SHP77 treated with DMSO at 0.1 percent for 48 hours (cell line): Measurements from ENCODE around the gene HOXC13.

Experiments used
- DNase-seq: peaks from one replicate; lab custom pipeline; 2025; lab: John Stamatoyannopoulos, UW

HOXC13 gene

GRCh38 chr12:53955036-53955775 lies 16.6 kb downstream of the HOXC13 start:
- DNase-seq: no peak

- DNase-seq: no peak
Measured at GRCh38 chr12:53955776-53956250, 17.2 kb downstream of the HOXC13 start.

DNA sequence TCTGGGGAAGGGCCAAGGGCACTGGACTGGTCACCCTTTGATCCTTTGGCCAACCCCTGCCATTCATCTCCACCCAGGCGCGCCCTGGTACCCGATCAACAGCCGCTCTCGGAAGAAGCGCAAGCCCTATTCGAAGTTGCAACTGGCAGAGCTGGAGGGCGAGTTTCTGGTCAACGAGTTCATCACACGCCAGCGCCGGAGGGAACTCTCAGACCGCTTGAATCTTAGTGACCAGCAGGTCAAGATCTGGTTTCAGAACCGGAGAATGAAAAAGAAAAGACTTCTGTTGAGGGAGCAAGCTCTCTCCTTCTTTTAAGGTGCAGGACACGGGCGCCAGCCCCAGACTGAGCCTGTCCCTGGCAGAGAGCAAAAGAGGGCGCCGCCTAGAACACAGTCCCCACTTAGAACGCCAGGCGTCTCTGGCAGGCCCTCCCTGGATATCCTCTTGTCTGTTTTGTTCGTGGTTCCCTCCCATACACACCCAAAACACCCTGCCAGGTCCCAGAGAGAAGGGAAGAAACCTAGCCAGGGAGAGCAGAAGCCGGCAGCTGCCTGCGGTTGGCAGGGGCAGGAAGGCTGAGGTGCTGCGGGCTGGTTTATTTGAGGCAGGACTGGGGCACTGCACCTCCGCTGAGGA lies 17.7 kb downstream of the HOXC13 start:
- DNase-seq: no peak

GRCh38 chr12:53956914-53957536 lies 18.4 kb downstream of the HOXC13 start:
- DNase-seq: no peak

GRCh38 chr12:53958128-53958527 lies 19.5 kb downstream of the HOXC13 start:
- no peak for DNase-seq

- no peak for DNase-seq
Measured at GRCh38 chr12:53959314-53959713, 20.7 kb downstream of the HOXC13 start.

- no peak for DNase-seq
Measured at GRCh38 chr12:53960187-53961024, 21.8 kb downstream of the HOXC13 start.

DNA sequence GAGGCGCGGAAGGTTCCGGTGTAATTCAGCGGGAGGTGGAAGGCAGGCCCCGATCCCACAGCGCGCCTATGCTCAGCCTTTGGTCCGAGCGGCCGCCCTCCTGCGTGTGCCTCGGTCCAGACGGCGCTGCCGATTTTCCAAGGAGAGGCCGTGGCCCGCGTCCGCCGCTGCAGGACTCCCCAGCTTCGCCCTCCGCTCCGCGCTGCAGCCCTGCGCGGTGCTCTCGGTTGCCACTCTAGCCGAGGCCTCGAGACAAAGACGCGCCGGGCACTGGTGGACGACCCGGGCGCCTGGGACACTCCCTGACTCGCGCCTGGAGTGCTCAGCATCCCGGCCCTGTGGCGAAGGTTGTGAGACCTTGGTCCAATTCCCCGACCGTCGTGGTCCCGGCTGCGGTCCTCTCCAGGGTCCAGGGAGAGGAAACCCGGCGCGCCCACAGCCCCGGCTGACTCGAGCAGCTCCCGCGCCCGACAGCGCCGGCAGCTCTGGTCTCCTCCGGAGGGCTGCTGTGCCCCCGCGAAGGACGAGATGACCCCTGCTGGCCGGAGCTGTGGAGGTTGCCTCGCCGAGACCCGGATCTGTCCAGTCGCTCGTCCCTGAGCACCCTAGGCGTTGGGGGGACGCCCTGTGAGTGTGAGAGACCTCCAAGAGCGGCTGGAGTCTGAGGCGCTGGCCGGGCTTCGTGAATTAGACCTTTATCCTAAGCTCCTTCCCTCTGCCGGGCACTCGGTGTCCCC lies 22.6 kb downstream of the HOXC13 start:
- no peak for DNase-seq

GRCh38 chr12:53963005-53963404 lies 24.4 kb downstream of the HOXC13 start:
- DNase-seq: no peak

GRCh38 chr12:53963434-53964314 lies 25.0 kb downstream of the HOXC13 start:
- no peak for DNase-seq

- DNase-seq: no peak
Measured at GRCh38 chr12:53964315-53964713, 25.7 kb downstream of the HOXC13 start.

DNA sequence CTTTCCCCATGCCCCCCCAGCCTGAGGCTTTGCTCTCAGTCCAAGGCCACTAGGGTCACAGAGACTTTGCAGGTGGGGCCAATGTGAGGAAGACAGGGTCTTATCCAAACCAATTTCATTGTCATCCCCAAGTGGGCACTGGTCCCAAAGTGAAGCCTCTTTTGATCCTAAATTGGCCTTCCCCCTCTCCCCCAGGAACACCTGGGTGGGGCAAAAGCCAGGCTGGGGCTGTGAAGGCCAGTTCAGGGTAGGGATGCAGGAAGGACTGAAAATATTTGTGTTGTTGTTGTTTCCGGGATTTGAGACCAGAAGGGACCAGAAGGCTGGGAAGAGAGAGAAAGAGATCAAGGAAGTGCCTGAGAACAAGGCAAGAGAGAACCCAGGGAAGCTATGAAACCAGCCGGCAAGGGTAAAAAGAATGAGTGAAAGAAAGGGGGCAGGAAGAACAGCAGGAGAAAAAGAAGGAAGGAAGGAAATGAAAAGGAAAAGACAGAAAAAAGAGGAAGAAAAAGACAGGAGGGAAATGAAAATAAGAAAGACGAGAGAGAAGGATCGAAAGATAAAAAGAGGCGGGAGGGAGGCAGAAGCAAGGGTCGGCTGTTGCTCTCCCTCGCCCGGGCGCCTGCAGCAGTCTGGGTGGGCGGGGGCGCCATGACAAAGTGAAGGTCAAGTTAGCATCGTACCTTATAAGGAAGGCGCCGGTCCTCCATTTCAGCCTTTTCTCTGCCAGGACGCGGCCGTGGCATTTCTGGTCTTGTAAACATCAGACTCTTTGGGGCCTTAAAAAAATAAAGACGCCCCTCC lies 26.9 kb downstream of the HOXC13 start:
- no peak for DNase-seq

- DNase-seq: no peak
Measured at GRCh38 chr12:53966085-53966384, 27.4 kb downstream of the HOXC13 start.

DNA sequence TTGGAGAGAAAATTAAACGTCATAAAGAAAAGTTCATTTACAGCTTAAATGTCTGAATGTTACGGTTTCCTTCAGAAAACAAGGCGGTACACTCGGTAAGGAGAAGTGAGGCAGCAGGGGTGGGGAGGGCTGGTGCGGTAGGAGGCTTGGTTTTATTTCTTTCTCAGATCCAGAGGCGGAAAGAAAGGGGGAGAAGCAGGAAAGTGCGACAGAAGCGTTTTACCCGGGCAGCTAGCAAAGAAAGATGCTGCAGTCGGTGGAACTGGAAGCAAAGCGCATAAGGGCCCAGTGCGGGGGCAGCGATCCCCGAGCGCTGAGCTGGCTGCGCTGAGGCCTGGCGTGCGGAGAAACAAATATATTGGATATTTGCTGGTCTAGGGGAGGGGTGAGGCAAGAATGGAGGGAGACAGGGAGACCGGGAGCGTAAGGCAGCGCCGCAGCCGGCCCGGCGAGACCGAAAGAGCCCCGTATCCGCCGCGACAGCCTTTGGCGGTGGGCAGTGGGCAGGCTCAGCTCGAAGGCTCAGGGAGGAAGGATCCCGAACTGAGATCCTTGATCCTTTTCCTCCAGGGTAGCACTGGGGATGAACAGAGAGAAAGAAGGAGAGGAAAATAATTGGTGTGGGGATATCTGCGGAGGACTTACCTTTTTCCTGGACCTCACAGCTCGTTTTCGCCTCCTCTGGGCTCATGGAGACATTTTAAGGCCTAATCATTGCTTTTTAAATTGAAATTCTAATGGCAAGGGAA lies 27.9 kb downstream of the HOXC13 start:
- no peak for DNase-seq

GRCh38 chr12:53967421-53967925 lies 28.8 kb downstream of the HOXC13 start:
- no peak for DNase-seq

DNA sequence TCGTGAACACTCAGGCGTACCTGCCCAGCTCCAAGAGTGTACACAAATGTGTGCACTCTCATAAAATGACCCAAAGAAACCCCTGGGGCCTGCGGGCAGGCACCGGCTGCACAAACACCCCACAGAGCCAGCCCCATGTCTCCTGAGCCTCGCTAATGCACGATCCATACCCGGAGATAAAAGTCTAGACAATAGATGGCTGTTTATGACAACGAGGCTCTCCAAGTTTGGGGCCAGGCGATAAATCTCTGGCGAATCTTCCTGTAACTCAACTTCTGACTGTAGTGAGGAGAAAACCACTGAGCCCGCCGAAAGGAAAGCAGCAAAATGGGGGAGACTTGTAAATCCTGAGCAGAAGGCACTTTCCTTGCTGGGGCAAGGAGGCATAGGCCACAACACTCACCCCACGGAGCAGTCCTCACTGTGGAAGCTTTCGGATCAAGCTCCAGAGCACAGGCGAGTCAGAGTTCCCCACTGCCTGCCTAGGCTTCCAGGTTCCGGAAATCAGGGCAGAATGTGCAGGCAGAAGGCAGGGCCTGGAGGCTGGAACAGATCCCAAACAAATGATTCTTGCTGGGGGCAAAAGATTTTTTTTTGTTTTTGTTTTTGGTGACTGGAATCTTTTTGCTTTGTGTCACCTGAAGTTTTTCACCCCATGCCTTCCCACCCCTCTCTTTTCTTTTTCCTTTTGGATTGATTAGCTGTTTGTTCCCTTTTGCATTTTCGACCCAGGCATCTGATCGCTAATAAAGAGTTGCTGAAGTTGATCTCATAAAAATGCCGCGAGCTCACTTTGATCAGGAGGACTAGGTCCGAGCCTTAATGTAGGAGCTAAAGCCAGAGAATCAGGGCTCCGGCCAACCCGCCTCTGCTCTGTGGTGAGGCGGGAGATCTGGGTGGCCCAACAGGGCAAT lies 29.8 kb downstream of the HOXC13 start:
- DNase-seq: no peak

DNA sequence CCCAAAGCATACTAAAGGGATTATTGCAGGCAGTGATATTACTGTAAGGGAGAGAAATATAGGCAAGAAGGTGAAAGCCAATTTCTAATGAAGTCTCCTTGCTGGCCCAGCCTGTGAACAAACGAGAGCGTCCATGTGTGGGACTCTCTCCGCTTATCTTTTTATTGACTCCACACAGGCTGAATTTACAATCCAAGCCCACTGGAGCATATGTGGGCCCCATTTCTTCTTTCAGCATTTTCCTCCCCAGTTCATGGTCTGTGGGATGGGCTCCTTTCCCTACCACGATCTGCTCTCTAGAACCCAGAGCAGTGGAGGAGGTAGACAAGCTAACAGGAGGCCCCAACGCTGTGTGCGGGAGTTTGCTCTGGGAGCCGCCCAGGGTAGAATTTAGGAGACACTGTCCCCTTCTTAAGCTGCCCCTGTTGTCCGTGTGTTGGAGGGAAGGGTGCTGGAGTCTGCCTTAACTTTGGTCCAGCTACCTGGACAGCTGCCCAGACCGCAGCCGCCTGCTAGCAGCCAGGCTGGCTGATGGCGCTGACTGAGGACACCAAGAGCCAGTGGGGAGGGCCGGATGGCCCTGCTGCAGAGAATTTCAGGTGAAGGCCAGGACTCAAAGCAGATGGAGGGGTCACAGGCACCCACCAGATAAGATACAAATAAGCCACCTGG lies 31.1 kb downstream of the HOXC13 start:
- DNase-seq: no peak
